Fibroblast of the conjunctiva (primary cell): Measurements from ENCODE around the gene VASN.
"Not testable (repeated sequence)": the region's sequence is repeated elsewhere in the genome, so short reads cannot be mapped to it uniquely, and the experiment has no call there.

Experiments used
- DNase-seq: peaks from one replicate; pipeline ENCODE4 v3.0.0-alpha.2; 2010; ENCODE audit warnings: low read depth

Gene VASN

DNA sequence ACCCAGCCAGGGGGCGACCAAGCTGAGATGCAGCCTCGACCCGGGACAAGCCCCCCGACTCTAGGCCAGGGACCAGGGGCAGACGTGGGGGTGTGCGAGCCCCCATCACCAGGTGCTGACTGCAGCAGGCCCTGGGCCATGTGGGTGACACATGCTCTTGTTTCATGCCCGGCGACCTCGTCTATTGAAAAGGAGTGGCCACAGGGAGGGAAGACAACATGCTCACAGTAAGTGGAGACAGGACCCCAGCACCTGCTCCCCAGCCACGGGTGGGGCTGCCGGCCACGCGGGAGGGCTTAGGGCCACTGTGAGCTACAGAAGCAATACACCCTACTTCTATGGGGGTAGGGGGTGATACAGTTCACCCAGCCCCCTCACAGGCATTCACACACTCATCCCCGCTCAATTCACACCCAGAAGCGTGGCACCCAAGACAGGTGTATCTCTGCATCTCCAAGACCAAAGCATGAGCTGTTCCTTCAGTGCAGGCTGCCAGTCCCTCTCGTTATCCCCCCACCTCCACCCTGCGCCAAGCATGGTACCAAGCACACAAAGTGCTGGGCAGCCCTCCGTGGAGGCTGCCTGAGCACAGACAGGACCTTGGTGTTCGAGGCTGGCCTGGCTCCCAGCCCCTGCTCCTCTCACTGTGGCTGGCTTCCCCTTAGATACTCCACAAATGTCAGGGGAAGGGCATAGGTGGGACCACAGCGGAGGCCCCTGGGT, 13.6 kb downstream of the VASN start:
- DNase-seq, result no peak

DNA sequence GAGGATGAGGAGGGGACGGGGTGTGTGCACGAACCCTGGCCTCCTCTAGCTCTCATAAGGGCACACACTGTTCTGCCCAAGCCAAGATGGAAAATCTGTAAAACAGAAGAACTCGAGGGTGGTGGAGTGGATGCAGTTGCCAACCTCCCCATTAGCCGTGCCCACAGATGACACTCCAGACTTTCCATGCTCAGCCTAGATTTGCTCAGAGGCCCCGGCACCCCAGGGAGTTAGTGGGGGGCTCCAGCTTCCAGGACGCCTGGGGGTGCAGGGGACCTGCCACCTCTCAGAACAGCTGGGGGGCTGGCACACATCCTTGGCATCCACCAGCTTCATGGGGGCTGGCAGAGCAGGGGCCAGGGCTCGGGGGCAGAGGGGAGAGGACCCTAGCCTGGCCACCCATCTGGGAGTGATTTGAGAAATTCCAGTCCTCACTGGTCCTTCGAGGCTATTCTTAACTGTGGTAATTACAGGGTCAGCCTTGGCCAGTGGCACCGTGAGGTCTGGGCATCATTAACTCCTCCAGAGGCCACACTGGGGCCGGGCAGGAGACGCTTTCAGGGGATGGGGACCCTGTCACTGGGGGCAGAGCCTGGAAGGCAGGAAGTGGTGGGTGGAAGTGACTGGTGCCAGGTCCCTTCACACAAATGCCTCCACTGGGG, 14.3 kb downstream of the VASN start:
- DNase-seq, result no peak

DNA sequence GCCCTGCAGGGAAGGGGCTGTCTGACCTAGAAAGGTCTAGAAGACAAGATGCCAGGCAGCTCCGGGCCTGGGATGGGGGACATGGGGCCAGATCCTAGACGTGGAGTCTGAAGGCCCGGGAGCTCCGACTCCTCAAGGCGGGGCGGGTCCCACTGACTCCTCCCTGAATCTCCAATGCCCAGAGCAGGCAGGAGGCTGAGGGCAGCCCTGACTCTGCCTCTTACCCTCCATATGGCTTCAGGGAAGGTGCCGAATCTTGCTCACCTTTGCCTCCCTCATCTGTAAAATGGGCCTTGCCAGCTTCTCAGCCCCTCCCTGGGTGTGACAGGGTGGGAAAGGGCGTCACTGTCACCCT, 14.8 kb downstream of the VASN start:
- no peak for DNase-seq

DNA sequence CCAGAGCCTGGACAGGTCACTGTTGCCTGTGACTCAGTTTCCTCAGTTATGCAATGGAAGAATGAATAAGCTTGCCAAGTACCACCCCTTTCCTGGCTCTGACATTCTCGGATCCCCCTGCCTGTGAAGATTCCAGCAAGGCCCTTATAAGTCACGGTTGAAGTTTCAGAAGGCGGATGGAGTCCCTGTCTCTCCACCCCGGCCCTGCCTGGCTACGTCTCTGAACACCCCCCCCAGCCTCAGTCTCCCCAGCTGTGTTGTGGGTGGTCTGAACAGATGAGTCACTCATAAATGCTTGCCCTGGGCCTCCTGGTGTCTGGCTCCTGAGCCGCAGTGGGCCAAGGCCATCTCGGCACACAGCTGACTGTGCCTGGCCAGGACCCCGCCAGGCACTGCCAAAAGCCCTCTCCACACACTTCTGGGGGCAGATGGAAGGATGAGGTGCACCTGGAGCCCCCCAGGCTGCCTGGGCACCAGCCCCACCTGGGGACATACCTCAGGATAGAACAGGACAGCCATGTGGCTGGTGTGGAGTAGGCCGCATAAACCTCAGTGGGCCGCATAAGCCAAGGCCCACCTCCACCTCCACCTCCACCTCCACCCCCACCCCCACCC, 15.4 kb downstream of the VASN start:
- DNase-seq, result no peak

DNA sequence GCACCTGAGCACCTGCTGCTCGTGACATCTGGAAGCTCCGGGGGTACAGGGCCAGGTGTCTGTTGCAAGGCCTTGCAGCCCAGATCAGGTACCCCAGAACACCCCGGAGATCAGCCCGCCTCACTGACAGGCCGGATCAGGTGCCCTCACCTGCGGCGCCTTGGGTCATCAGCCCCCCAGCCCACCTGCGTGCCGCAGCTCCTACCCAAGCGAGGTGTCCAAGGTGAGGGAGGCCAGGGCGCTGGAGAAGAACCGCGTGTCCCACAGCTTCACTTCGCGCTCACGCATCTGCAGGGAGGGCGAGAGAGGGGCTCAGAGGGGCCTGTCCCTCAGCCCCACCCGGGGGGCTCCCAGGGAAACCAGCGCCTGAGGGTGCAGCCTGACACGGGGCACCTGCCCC, 16.1 kb downstream of the VASN start:
- DNase-seq, result no peak

DNA sequence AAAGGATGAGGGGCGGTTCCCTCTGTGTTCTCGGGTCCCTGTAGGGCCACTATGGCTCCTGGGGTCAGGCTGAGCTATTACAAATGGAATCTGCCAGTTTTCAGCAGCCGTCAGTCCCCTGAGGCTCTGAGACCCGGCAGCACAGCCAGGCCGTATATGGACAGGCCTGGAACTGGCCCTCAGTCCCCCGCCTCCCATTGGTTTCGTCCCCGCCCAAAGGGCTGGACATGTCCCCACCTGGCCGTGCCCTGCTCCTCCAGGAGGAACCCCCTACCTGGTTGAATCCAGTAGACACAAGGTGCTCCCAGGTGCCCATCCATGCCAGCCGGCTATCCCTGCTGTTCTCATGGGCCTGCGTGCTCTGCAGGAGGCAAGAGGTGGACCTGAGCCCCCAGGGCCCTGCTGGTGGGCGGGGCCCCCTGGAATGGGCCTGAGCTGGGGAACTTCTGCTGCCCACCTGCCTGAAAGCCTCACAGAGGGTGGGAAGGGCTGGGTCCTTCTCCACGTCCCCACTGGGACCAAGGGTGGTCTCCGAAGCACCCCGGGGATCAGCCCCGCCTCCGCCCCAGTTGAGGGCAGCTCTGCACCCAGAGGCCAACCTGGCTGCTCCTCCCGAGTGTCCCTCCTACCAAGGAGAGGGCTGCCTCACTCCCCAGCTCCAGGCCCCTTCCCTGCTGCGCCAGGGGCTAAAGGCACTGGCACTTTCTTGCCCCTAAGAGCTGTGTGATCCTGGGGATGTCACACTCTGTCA, 16.8 kb downstream of the VASN start:
- no peak for DNase-seq

DNA sequence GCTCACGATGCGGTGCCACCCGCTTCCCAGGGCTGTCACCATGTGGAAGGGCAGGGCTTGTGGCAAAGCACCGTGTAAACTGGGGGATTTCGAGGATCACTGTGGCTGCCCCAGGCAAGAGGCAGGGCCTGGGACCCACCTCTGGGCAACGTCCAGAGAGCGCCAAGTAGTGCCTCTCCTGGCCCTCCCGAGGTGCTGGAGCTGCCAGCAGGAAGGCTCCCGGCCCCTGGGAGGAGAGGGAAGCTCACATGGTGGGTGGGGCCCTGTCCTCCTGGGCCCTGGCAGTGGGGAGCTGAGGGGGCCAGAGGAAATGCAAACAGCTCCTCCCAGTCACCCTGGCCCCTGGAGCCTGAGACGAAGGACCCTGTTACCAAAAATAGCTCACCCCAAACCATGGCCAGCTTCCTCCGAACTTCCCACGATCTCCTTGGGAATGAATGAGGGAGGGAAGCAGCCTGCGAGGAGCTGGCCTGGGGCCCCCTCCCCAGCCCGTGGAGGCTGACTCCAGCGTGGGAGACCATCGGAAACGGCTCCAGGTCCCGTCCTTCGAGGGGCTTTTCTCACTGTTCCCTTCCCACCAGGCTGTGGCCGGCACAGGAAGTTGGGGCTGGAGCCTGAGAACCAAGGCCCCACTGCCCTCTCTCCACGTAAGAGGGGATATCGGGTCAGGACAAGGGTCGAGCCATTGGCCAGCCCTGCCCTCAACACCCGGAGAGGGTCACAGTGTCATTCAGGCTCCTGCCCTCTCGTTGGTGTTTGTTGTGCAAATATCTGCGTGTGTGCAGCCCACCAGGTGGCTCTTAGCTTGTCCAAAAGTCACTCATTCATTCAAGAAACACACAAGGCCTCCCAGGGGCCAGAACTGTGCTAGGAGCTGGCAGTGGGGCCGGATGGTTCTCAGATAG, 17.7 kb downstream of the VASN start:
- no peak for DNase-seq

DNA sequence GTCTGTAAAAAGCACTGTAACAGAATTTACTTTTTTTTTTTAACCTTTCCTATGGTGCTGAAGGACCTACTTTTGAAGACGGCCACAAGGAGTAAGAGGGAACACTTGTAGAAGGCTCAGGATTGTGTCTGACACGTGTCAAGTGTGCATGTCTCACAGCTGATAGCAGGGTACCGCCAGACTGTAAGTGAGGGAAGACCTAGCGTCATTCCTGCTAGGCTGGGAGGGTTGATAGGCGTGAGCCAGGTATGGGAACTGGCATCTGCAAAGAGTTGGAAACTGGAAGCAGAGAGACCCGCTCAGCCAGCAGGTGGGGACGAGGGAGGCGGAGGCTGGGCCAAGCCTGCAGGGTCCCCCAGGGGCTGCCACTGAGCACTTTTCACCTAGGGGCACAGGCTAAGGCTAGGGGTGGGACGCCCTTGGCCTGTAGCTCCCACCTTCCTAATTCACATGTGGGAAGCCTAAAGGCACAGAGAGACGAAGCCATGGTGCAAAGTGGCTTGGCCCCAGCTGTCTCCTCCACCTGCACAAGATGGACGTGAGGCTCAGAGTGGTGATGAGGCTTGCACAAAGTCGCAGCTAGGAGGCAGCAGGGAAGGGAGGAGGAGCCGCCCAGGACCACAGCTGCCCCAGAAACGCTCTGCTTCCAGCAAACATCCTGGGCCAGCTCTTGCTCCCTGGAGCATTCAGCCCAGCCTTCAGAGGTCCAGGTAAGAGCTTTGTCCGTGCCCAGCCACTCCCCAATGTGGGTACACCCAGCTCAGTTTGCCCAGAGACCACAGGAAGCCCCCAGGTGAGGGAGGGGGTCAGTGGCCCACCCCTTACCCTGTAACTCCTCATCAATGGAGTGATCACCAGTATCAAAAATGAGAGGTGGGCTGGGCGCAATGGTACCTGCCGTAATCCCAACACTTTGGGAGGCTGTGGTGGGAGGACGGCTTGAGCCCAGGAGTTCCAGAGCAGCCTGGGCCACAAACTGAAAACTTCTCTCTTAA, 18.9 kb downstream of the VASN start:
- DNase-seq, result no peak

DNA sequence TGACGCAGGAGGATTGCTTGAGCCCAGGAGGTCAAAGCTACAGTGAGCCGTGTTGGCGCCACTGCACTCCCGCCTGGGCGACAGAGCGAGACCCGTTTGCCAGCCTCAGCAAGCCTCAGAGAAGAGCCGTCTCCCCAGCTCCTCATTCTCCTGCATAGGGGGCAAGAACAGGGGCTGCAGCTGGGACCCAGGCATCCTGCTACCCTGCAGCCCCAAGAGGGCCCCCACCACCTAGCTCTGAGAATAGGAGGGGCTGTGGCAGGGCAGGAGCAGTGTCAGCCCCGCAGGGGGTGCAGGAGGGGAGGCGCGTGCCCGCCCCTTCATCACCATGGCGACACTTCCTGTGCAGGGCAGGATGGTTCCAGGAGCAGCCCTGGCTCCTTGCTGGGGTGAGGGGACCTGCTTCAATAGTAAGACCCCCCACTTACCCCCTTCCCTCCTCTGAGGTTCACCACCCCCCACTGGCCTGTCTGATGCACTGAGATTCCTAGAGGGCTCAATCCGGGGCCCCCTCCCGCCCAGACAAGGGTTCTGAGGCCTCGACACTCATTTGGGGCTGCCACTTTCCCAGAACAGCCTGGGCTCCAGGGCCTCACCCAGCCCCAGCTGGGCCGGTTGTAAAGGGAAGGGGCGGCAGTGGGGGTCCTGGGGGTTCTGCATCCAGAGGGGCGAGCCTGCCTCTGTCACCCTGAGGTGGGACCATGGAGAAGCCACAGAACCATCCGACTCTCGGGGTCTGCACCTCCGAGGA, 20.2 kb downstream of the VASN start:
- DNase-seq, result no peak

DNA sequence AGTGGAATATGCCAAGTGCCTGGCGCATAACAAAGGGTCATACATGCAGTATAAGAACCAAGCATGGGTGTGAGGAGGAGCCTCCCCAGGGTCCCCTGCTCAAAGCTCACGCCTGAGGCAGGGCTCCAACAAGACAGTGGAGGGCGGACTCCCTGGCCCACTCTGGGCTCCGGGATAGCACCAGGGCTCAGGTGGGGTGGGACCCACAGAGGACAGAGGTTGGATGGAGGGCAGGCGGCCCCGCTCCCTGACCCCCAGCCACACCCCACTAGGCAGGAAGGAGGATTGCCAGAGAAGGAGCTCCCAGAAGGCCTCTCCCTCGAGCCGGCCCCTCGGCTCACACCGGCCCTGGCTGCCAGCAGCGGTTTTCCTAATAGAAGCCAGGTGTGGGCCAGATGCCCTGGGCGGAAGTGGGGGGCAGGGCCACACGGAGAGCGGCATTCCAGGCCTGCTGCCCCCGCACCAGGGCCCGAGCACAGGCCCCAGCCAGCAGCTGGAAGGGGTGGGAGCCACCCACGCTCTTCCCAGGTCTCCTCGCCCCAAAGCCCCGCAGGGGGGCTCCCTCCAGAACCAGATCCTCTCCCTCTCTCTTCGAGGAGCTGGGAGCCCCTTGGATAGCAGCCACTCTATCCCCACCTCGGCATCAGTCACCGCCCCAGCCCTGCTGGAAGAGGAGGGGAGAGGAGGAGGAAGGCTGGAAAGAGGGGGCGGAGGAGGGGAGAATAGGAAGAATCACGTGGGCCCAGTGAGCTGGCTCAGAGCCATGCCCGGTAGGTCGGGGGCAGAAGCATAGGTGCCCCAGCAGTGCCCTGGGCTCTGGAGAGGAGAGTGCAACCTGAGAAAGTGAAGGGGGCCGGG, 21.0 kb downstream of the VASN start:
- no peak for DNase-seq

DNA sequence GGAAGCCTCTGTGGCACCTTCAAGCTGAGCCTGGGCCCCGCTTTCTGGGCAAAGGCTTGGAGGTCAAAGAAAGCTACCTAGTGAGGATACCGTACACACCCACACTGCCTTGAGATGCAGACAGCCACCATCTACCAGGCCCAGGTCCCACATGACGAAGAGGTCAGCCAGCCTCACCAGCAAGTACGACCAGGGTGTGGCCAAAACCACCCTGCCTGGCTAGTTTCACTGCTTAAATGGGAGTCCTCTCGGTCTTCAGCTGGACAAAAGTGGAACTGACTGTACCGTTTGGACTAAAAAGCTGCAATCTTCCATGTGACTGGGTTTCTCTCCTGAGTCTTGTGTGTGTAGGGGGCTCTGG, 21.6 kb downstream of the VASN start:
- no peak for DNase-seq

DNA sequence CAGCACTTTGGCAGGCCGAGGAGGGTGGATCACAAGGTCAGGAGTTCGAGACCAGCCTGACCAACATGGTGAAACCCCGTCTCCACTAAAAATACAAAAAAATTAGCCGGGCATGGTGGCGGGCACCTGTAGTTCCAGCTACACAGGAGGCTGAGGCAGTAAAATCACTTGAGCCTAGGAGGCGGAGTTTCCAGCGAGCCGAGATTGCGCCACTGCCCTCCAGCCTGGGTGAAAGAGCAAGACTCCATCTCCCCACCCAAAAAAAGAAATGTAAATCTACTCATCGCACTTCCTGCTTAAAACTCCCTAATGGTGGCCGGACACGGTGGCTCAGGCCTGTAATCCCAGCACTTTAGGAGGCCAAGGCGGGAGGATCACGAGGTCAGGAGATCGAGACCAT, 22.2 kb downstream of the VASN start:
- not testable (repeated sequence) for DNase-seq

DNA sequence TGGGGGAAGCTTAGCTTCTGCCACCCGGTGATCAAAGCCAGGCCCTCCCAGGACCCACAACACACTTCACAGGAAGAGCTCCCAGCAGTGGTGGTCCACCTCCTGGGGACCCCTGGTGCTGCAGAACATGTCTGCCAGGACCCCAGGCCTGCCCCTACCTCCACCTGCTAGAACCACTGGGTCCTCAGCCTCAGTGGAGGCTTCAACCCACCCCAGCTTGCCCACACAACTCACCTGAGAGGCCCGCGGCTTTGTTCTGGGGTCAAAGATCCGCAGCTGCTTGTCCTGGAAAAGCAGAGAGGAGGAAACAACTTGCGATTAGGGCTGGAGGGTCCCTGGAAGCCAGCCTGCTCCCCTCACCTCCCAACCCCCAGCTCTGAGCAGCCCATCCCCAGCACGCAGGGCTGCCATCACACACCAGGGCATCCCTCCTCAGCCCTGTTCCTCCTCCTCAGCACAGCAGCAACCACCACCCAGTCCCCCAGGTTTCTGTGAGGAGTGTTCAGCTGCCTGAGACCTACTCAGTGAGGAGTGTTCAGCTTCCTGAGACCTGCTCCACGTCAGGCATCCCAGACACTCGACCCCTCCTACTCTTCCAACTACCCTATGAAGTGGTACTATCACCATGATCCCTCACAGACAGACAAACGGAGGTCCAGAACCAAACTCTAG, 23.5 kb downstream of the VASN start:
- DNase-seq, result no peak

DNA sequence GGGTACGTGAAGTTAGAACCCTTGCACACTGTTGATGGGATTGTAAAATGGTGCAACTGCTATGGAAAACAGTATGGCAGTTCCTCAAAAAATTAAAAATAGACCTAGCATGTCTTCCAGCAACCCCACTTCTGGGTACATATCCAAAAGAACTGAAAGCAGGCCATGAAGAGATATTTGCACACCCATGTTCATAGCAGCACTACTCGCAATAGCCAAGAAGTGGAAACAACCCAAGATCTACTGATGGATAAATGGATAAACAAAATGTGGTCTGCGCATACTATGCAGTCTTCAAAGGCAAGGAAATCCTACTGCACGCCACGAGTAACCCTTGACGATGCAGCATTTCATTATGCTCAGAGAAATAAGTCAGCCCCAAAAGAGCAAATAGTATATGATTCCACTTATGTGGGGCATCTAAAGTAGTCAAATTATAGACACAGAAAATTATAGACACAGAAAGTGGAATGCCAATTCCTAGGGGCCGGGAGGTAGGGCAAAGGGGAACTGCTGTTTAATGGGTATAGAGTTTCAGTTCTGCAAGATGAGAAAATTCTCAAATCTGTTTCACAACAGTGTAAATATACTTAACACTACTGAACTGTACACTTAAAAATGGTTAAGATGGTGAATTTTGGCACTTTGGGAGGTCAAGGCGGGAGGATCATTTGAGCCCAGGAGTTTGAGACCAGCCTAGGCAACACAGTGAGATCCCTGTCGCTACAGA, 27.5 kb downstream of the VASN start:
- DNase-seq, result no peak

DNA sequence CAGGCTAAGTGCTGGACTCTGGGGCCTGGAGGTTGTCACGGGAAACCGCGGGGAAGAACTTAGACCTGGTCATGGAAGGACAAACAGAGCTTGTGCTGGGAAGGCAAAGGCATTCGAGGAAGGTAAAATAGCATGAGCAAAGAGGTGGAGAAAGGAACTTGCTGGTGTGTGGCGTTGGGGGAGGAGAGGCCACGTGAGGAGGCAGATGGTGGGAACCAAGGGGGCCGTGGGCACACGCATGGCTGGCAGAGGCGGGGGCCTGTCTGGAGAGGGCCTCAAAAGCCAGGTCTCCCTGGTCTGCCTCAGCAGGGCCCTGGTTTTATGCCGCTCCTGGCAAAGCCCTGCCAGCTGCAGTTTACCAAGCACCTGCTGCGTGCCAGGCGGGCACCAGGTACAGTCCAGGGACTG, 29.4 kb downstream of the VASN start:
- DNase-seq, result no peak

DNA sequence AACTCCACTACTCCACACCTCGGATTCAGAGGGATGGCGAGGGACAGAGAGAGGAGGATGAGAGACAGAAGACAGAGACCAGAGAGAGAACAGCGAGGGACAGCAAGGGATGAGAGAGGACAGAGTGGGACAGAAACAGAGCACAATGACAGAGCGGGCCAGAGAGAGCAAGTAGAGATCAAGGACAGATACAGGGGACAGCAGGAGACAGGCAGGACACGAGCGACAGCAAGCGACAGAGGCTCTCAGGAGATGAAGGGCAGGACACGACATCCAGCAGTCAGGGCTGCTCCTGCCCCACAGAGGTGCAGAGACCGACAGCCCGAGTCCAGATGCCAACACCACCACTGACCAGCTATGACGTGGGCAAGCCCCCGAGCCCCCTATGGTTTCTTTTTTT, 29.9 kb downstream of the VASN start:
- no peak for DNase-seq

DNA sequence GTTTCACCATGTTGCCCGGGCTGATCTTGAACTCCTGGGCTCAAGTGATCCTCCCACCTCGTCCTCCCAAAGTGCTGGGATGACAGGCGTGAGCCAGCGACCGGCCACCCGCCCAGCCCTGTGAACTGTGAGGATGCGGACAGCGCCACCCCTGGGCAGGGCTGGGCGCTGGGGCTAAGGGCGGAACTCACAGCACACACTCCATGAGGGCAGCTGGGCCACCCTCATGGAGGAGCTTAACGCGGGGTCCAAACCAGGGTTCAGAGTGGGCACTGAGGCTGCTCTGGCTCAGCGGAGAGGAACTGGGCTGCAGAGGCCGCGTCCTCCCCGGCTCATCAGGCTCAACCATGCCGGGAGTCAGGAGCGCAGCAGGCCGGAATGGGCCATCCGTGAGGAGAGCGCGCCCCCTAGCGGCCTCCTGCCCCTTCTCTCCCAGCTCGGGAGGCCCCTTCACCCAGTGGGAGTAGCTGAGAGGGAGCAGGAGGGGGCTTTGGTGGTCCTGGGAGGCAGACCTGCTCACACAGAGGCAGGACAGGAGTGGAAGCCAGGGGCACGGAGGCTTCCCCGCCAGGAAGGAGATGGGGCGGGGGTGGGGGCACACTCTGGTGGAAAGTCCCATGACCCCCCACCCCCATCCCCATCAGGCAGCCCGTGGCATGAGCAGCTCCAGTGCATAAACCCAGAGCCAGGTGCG, 30.9 kb downstream of the VASN start:
- DNase-seq, result no peak
